Colon (tissue), 2 donors: ENCODE data around the gene CLEC16A.

ENCODE experiments used
- FAIRE-seq: peaks from 2 replicates; lab custom pipeline; 2012; peaks lifted over from hg19 to GRCh38; lab: Jason Lieb, UNC
- donor health status: control.
- donor health status: control.

Gene CLEC16A

GRCh38 chr16:10992112-10992511, 47.7 kb downstream of the CLEC16A start:
- FAIRE-seq: no peak

- FAIRE-seq: no peak
Measured at GRCh38 chr16:10992797-10993196, 48.4 kb downstream of the CLEC16A start.

GRCh38 chr16:10993649-10994048, 49.3 kb downstream of the CLEC16A start:
- no peak for FAIRE-seq

GRCh38 chr16:10994571-10994970, 50.2 kb downstream of the CLEC16A start:
- no peak for FAIRE-seq

GRCh38 chr16:10995565-10995964, 51.2 kb downstream of the CLEC16A start:
- no peak for FAIRE-seq

GRCh38 chr16:10997485-10997884, 53.1 kb downstream of the CLEC16A start:
- no peak for FAIRE-seq

GRCh38 chr16:10999300-10999699, 54.9 kb downstream of the CLEC16A start:
- no peak for FAIRE-seq

- no peak for FAIRE-seq
Measured at GRCh38 chr16:11001611-11002010, 57.2 kb downstream of the CLEC16A start.

- FAIRE-seq: no peak
Measured at GRCh38 chr16:11003141-11003540, 58.8 kb downstream of the CLEC16A start.

- no peak for FAIRE-seq
Measured at GRCh38 chr16:11004351-11004750, 60.0 kb downstream of the CLEC16A start.

GRCh38 chr16:11004973-11005610, 60.7 kb downstream of the CLEC16A start:
- no peak for FAIRE-seq

- no peak for FAIRE-seq
Measured at GRCh38 chr16:11005611-11005975, 61.2 kb downstream of the CLEC16A start.

GRCh38 chr16:11006656-11007055, 62.3 kb downstream of the CLEC16A start:
- FAIRE-seq: no peak

GRCh38 chr16:11007714-11008280, 63.4 kb downstream of the CLEC16A start:
- FAIRE-seq: no peak

- no peak for FAIRE-seq
Measured at GRCh38 chr16:11009027-11009755, 64.8 kb downstream of the CLEC16A start.

GRCh38 chr16:11010575-11011221, 66.3 kb downstream of the CLEC16A start:
- FAIRE-seq: no peak

GRCh38 chr16:11011326-11011725, 67.0 kb downstream of the CLEC16A start:
- no peak for FAIRE-seq

- no peak for FAIRE-seq
Measured at GRCh38 chr16:11012841-11013240, 68.5 kb downstream of the CLEC16A start.

GRCh38 chr16:11014136-11014535, 69.8 kb downstream of the CLEC16A start:
- no peak for FAIRE-seq

- FAIRE-seq: no peak
Measured at GRCh38 chr16:11015076-11015475, 70.7 kb downstream of the CLEC16A start.

GRCh38 chr16:11015607-11016006, 71.2 kb downstream of the CLEC16A start:
- no peak for FAIRE-seq

GRCh38 chr16:11016524-11016988, 72.2 kb downstream of the CLEC16A start:
- no peak for FAIRE-seq

- no peak for FAIRE-seq
Measured at GRCh38 chr16:11016993-11017392, 72.6 kb downstream of the CLEC16A start.
